GM12872 (cell line): ENCODE results near the gene SERINC1.

Experiments
- CTCF ChIP-seq: IDR thresholded peaks from 3 replicates; pipeline ENCODE4 v1.5.1; 2011; ENCODE audit warnings: low read depth, mild to moderate bottlenecking, low read length, moderate library complexity; ENCODE audit not compliant: insufficient read depth

Gene SERINC1

DNA sequence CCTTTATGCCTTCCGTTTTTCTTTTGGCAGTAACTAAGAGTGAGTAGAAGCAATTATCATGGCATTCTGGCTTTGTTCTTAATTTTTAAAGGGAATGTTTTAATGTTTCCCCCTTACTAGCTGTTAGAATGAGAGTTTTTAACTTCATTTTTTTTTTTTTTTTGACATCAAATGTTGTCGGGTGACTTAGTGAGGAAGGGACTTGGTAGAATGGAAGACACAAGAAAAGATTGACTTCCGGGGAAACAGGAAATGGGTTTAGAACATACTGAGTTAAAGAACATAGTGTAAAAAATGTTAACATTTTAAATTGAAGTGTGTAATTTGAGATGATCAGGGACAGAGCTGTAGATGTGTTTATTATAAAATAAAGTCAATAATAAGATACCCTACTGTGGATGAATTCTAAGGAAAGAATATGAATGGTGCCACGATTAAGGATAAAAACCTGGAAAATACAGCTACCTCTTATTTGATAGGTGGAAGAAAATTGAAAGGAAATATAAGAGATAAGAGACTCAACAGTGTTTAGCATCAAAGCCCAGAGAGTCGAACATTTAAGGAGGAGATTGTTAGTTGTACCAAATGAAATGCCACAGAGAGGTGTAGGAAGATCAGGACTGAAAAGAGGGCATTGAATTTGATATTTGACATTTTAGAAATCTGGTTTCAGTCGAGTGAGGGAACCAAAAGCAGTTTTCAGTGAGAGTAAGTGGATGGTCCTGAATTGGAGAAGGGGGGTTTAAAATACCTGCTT is 62.7 kb downstream of the SERINC1 start:
- no peak for TF ChIP-seq CTCF

- TF ChIP-seq CTCF = no peak
Measured at GRCh38 chr6:122408240-122408639, 63.4 kb downstream of the SERINC1 start.

DNA sequence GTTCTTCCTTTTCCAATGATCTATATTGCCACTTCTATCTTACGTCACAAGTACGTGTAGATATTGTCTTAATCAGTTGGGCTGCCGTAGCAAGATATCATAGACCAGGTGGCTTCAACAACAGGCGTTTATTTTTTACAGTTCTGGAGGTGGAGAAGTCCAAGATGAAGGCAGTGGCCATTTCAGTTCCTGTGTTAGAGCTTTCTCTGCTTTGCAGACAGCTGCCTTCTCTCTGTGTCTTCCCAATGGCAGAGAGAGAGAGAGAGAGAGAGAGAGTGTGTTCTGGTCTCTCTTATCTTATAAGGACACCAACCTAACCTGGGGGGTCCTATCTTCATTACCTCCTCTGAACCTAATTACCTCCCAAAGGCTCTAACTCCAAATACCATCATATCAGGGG is 63.9 kb downstream of the SERINC1 start:
- TF ChIP-seq CTCF = no peak

- TF ChIP-seq CTCF = no peak
Measured at GRCh38 chr6:122406187-122406586, 65.4 kb downstream of the SERINC1 start.

GRCh38 chr6:122405417-122405816 is 66.2 kb downstream of the SERINC1 start:
- TF ChIP-seq CTCF = peak; percentile 13; the same call in 1 of the 3 replicates

GRCh38 chr6:122404444-122404843 is 67.2 kb downstream of the SERINC1 start:
- TF ChIP-seq CTCF = no peak

DNA sequence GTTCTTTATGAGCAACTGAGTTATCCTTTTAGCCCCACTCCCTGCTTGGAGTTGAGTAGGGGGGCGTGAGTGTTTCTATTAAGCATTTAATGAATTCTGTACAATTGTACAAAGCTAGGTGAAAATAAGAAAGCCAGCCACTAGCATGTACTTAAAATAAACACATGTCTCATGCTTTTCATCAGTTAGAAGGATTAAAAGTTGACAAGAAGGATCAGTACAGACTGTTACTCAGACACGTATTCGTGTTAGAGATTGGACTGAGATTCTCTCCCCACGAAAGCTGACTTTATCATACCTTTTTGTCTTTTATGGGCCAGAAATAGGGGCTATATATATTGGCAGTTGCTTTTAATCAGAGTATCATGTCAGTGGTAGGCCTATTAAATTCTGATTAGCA is 70.5 kb downstream of the SERINC1 start:
- TF ChIP-seq CTCF = no peak
